ENCODE measurements around the gene GNA15. TPM values are rescaled to one million over a fixed set of nuclear protein-coding genes. Genes with fewer than 3 reads are reported as not detected.

Gene GNA15
- total and polyA plus RNA-seq, 2 of the 8 experiments (the other 6 are each of a cell fraction or from before 2014, with no cell fraction given), result 0.26 to 0.45 TPM

GRCh38 chr19:3207461-3208242 lies 71.8 kb downstream of the GNA15 start:
- Histone ChIP-seq H4K5ac (ENCODE audit: insufficient read length, low read depth, low read length) (no peak overlapping the region), H3K56ac (replicated peaks; ENCODE audit: insufficient read length, low read depth, low read length) (no peak overlapping the region), H3K14ac (ENCODE audit: insufficient read length) (no peak overlapping the region), H3K23ac (ENCODE audit: insufficient read length) (no peak overlapping the region), H4K20me1 (replicated peaks in 1 of 2; ENCODE audit: control insufficient read depth in 1 of 2, insufficient read depth in 2 of 2, low read length in 2 of 2) (peaks cover 0 to 15% of the 10 kb centered on the region in 2 experiments), H2AK5ac (ENCODE audit: low read depth, low read length) (no peak overlapping the region), H3K9ac (replicated peaks in 1 of 4; ENCODE audit: extremely low read depth in 1 of 4, low read depth in 3 of 4, low read length in 3 of 4) (no peak overlapping the region), H4K91ac (replicated peaks; ENCODE audit: insufficient read length, low read length) (no peak overlapping the region), H3K18ac (ENCODE audit: extremely low read depth, low read length) (no peak overlapping the region), H2BK12ac (ENCODE audit: low read depth, low read length) (no peak overlapping the region), H3K9me3 (ENCODE audit: insufficient read depth in 2 of 2, low read depth in 1 of 2, low read length in 1 of 2) (no peaks in the 10 kb centered on the region), H3K79me2 (ENCODE audit: control insufficient read depth in 1 of 2, insufficient read depth in 2 of 2, low read length in 2 of 2) (no peaks in the 10 kb centered on the region), H3K36me3 (ENCODE audit: control insufficient read depth in 2 of 4, insufficient read depth in 4 of 4, low read length in 3 of 4) (peaks cover 3 to 45% (median 14%) of the 10 kb centered on the region in 4 experiments; a peak in 5 of 8 replicates), H3K4me1 (replicated peaks in 1 of 4; ENCODE audit: control insufficient read depth in 3 of 4, insufficient read depth in 4 of 4, low read length in 3 of 4) (peaks cover 0 to 5% (median 0%) of the 10 kb centered on the region in 4 experiments; a peak in 2 of 7 replicates), H3K27ac (ENCODE audit: low read depth, low read length) (no peak overlapping the region), H2BK20ac (ENCODE audit: low read length) (no peak overlapping the region), H3K4me2 (ENCODE audit: insufficient read depth in 1 of 2, low read depth in 2 of 2, low read length in 2 of 2) (no peak overlapping the region), H2BK120ac (replicated peaks; ENCODE audit: low read depth, low read length) (no peak overlapping the region), H3K27me3 (replicated peaks in 1 of 4; ENCODE audit: control insufficient read depth in 3 of 4, extremely low read depth in 1 of 4, insufficient read depth in 3 of 4, low read length in 3 of 4) (no peaks in the 10 kb centered on the region), H2BK5ac (ENCODE audit: low read depth, low read length) (no peak overlapping the region), H4K8ac (ENCODE audit: extremely low read depth, insufficient read depth, low read length) (peak overlapping the region; percentile 79; the same call in 1 of the 2 replicates), H2AFZ (ENCODE audit: low read length) (no peak overlapping the region), H3K4ac (replicated peaks; ENCODE audit: insufficient read length, low read depth, low read length) (no peak overlapping the region), H3K23me2 (ENCODE audit: low read depth, low read length) (no peaks in the 10 kb centered on the region), H3K79me1 (ENCODE audit: low read depth, low read length) (no peaks in the 10 kb centered on the region), H3K4me3 (ENCODE audit: extremely low read depth in 1 of 4, insufficient read depth in 2 of 4, low read depth in 3 of 4, low read length in 4 of 4) (no peak overlapping the region), H2BK15ac (ENCODE audit: low read length) (no peak overlapping the region)
- TF ChIP-seq USF2 (IDR thresholded peaks at IDR 0.05; ENCODE audit: low read length) (peak; percentile 78), BACH1 (IDR thresholded peaks at IDR 0.05; ENCODE audit: low read length) (no peak), SIX5 (IDR thresholded peaks at IDR 0.05; ENCODE audit: low read depth, low read length) (no peak), POLR2A (IDR thresholded peaks at IDR 0.05; ENCODE audit: control extremely low read depth in 1 of 2, low read depth in 2 of 2, low read length in 2 of 2) (no peak), HDAC2 (IDR thresholded peaks at IDR 0.05; ENCODE audit: borderline replicate concordance in 1 of 2, low read depth in 2 of 2, low read length in 2 of 2) (no peak), TEAD4 (IDR thresholded peaks at IDR 0.05; ENCODE audit: low read depth, low read length) (no peak)
- ChIA-PET CTCF (ENCODE audit: partially characterized antibody) (interaction anchor here (1.2 to 2.2 kb wide), 3 partner anchors 17 to 257 kb away, joined by 3 to 8 read pairs (median 5); no protein-coding TSS in a partner anchor), POLR2A (ENCODE audit: partially characterized antibody) (interaction anchor here (0.6 kb wide), 1 partner anchor 8 kb away, joined by 3 read pairs; no protein-coding TSS in a partner anchor)
- FAIRE-seq, result no peak
- 92% methylated on average over 34 of the region's 43 CpGs; no CpG with 5 or more reads in 1 of the 2 experiments for WGBS, 2 experiments (ENCODE audit: extremely low coverage in 1 of 2, insufficient coverage in 1 of 2, insufficient read length in 1 of 2, insufficient replicate concordance in 2 of 2, low coverage in 1 of 2, low lambda C conversion rate in 2 of 2, missing lambda C conversion rate in 1 of 2)
- peak in 1 of 2 experiments; percentile 74 for DNase-seq (ENCODE audit: low read depth in 1 of 2, low spot score in 2 of 2)
